ENCODE data around the gene BZW1.

BZW1 gene

DNA sequence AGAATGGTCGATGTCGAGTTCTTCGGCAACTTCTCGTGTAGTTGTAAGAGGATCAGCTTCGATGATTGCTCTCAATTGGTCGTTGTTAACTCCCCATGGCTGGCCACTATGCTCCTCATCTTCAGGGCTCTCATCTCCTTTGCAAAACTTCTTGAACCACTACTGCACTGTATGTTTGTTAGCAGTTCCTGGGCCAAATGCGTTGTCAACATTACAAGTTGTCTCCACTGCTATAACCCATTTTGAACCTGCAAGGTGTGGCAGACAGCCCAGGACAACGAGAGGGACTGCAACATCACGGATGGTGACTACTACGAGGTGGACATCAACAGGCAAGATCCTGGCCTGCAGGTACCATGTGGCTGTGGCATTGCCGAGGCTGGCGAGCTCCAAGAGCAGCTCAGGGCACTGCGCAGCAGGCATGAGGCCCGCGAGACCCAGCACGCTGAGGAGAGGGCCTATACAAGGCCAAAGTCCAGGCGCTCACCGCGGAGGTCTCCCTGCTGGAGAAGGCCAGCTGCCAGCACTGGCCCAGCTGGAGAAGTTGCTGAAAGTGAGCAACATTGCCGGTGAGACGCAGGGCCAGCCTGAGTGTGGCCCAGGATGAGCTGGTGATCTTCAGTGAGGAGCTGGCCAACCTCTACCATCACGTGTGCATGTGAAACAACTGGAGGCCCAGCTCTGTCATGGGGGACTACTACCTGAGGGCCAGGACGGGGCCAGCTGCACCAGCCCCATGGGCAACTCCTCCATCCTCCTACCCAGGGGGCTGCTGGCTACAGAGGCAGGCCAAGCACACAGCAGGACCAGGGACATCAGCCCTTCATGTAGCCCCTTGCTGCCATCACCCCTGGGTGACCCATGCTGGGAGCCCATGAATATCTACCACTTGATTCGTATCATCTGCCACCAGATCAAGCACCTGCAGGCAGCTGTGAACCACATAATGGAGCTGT lies 32.6 kb downstream of the BZW1 start:
- TF ChIP-seq, protein P1, sequence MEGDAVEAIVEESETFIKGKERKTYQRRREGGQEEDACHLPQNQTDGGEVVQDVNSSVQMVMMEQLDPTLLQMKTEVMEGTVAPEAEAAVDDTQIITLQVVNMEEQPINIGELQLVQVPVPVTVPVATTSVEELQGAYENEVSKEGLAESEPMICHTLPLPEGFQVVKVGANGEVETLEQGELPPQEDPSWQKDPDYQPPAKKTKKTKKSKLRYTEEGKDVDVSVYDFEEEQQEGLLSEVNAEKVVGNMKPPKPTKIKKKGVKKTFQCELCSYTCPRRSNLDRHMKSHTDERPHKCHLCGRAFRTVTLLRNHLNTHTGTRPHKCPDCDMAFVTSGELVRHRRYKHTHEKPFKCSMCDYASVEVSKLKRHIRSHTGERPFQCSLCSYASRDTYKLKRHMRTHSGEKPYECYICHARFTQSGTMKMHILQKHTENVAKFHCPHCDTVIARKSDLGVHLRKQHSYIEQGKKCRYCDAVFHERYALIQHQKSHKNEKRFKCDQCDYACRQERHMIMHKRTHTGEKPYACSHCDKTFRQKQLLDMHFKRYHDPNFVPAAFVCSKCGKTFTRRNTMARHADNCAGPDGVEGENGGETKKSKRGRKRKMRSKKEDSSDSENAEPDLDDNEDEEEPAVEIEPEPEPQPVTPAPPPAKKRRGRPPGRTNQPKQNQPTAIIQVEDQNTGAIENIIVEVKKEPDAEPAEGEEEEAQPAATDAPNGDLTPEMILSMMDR (IDR thresholded peaks at IDR 0.05; ENCODE audit: poor library complexity, severe bottlenecking), result no peak
- DNase-seq (ENCODE audit: low spot score) (no peak), ATAC-seq (ENCODE audit: low read depth) (no peak)
- Histone ChIP-seq H3K27me3 (ENCODE audit: insufficient read depth, poor library complexity, severe bottlenecking) (no peaks in the 10 kb centered on the region), H3K27ac (ENCODE audit: poor library complexity, severe bottlenecking) (no peak overlapping the region), H3K4me1 (ENCODE audit: insufficient read depth, poor library complexity, severe bottlenecking) (no peaks in the 10 kb centered on the region), H3K36me3 (ENCODE audit: low read depth) (no peaks in the 10 kb centered on the region), H3K9me3 (ENCODE audit: severe bottlenecking) (no peaks in the 10 kb centered on the region), H3K4me3 (ENCODE audit: severe bottlenecking) (no peak overlapping the region)

DNA sequence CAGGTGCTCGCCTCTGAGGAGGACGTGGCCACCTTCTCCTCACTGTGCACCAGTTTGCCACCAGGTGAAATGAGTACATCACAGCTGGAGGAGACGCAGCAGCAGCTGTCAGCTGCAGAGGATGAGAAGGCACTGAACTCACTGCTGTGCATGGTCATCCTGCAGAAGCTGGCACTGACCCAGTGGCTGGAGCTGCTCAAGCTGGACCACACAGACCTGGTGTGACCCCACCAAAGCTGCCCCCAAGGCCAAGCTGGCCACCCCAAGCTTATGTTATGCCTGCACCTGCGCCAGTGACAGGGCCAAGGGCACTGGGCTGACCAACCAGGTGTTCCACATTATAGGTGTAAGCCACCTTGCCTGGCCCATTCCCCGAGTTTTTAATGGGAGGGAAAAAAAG lies 33.5 kb downstream of the BZW1 start:
- Histone ChIP-seq H3K9me3 (ENCODE audit: severe bottlenecking) (no peaks in the 10 kb centered on the region), H3K27me3 (ENCODE audit: insufficient read depth, poor library complexity, severe bottlenecking) (no peaks in the 10 kb centered on the region), H3K27ac (ENCODE audit: poor library complexity, severe bottlenecking) (no peak overlapping the region), H3K36me3 (ENCODE audit: low read depth) (no peaks in the 10 kb centered on the region), H3K4me1 (ENCODE audit: insufficient read depth, poor library complexity, severe bottlenecking) (no peaks in the 10 kb centered on the region), H3K4me3 (ENCODE audit: severe bottlenecking) (no peak overlapping the region)
- DNase-seq (ENCODE audit: low spot score) (no peak), ATAC-seq (ENCODE audit: low read depth) (no peak)
- TF ChIP-seq, protein P1 (IDR thresholded peaks at IDR 0.05; ENCODE audit: poor library complexity, severe bottlenecking), result no peak

DNA sequence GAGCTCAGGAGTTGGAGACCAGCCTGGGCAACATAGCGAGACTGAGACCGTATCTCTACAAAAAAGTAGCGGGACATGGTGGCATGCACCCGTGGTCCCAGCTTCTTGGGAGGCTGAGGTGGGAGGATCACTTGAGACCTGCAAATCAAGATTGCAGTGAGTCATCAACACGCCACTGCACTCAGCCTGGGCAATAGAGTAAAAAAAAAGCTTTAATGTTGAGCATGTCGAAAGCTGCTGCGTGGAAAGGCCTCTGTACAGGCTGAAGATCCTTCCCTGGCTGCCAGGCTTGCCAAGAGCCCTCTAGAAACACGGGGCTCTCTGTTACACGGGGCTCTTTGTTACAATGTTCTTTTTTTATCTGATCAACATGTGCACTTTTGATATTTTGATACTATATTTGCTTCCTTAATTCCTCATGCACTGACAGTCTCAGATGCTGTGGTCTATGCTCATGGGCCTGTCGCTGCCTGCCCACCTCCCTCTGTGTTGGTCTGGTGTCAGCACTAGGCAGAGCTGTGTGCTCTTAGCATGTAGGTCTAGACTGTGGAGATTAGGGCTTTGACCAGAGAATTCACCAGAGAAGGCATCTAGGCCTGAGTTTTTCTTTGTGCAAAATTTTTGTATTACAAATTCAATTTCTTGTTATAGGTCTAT lies 34.1 kb downstream of the BZW1 start:
- Histone ChIP-seq H3K36me3 (ENCODE audit: low read depth) (no peaks in the 10 kb centered on the region), H3K27ac (ENCODE audit: poor library complexity, severe bottlenecking) (no peak overlapping the region), H3K9me3 (ENCODE audit: severe bottlenecking) (no peaks in the 10 kb centered on the region), H3K4me1 (ENCODE audit: insufficient read depth, poor library complexity, severe bottlenecking) (no peaks in the 10 kb centered on the region), H3K27me3 (ENCODE audit: insufficient read depth, poor library complexity, severe bottlenecking) (no peaks in the 10 kb centered on the region), H3K4me3 (ENCODE audit: severe bottlenecking) (no peak overlapping the region)
- TF ChIP-seq, protein P1 (IDR thresholded peaks at IDR 0.05; ENCODE audit: poor library complexity, severe bottlenecking), result no peak
- ATAC-seq (ENCODE audit: low read depth) (peak; percentile 57), DNase-seq (ENCODE audit: low spot score) (no peak)

DNA sequence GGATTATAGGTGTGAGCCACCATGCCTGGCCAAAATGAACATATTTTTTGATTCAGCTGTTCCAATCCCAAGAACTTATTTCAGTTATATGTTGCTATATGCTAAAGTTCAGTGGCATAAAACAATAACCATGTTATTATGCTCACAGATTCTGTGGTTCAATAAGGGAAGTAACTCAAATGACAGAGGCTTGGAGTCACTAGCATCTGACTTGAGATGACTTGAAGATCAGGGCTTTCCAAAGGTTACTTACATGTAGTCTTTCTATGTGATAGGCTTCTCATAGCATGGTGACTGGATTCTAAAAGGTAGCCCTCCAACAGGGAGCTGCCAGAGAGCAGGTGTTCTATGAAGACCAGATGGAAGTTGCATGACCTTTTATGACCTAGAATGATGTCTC lies 35.6 kb downstream of the BZW1 start:
- Histone ChIP-seq H3K27ac (ENCODE audit: poor library complexity, severe bottlenecking) (no peak overlapping the region), H3K4me3 (ENCODE audit: severe bottlenecking) (no peak overlapping the region), H3K9me3 (ENCODE audit: severe bottlenecking) (no peaks in the 10 kb centered on the region), H3K27me3 (ENCODE audit: insufficient read depth, poor library complexity, severe bottlenecking) (no peaks in the 10 kb centered on the region), H3K4me1 (ENCODE audit: insufficient read depth, poor library complexity, severe bottlenecking) (no peaks in the 10 kb centered on the region), H3K36me3 (ENCODE audit: low read depth) (peaks cover 3% of the 10 kb centered on the region)
- TF ChIP-seq, protein P1 (IDR thresholded peaks at IDR 0.05; ENCODE audit: poor library complexity, severe bottlenecking), result no peak
- ATAC-seq (ENCODE audit: low read depth) (no peak), DNase-seq (ENCODE audit: low spot score) (no peak)

Data from RWPE2 (cell line).